GM21576 (cell line): ENCODE data around the gene ADAT3.

ENCODE experiments used
- ATAC-seq: cut with Tn5 transposase; IDR thresholded peaks from one replicate; pipeline ENCODE4 v1.9.1; 2021; ENCODE audit warnings: mild to moderate bottlenecking, moderate library complexity; ENCODE audit not compliant: unreplicated experiment

ADAT3 gene

GRCh38 chr19:1936916-1937610, 31.9 kb downstream of the ADAT3 start:
- no peak for ATAC-seq

GRCh38 chr19:1938071-1938470, 32.9 kb downstream of the ADAT3 start:
- no peak for ATAC-seq

- no peak for ATAC-seq
Observed at GRCh38 chr19:1941146-1942077, 36.2 kb downstream of the ADAT3 start, which contains the start of gene CSNK1G2. Gene CSNK1G2, plus strand, starts transcription at chr19:1941172. Its CDS starts 28,601 bp downstream, at chr19:1969773.

- no peak for ATAC-seq
Observed at GRCh38 chr19:1942078-1942933, 37.1 kb downstream of the ADAT3 start.

- ATAC-seq, result no peak
Observed at GRCh38 chr19:1942934-1943555, 37.8 kb downstream of the ADAT3 start.

GRCh38 chr19:1943661-1944087, 38.5 kb downstream of the ADAT3 start:
- ATAC-seq, result no peak

- ATAC-seq, result no peak
Observed at GRCh38 chr19:1944088-1944915, 39.1 kb downstream of the ADAT3 start.

GRCh38 chr19:1944916-1945561, 39.8 kb downstream of the ADAT3 start:
- ATAC-seq, result no peak

- ATAC-seq, result no peak
Observed at GRCh38 chr19:1945899-1946298, 40.7 kb downstream of the ADAT3 start.

- ATAC-seq, result no peak
Observed at GRCh38 chr19:1947651-1948209, 42.5 kb downstream of the ADAT3 start.

GRCh38 chr19:1949304-1950101, 44.3 kb downstream of the ADAT3 start:
- ATAC-seq, result no peak

- ATAC-seq, result no peak
Observed at GRCh38 chr19:1950640-1951039, 45.4 kb downstream of the ADAT3 start.

GRCh38 chr19:1952635-1953034, 47.4 kb downstream of the ADAT3 start:
- ATAC-seq, result no peak

GRCh38 chr19:1953037-1953436, 47.8 kb downstream of the ADAT3 start:
- ATAC-seq, result no peak

GRCh38 chr19:1953441-1954094, 48.4 kb downstream of the ADAT3 start:
- ATAC-seq, result no peak

- no peak for ATAC-seq
Observed at GRCh38 chr19:1954532-1954933, 49.3 kb downstream of the ADAT3 start.
